ENCODE results near the gene KCNH1.

The KCNH1 gene

DNA sequence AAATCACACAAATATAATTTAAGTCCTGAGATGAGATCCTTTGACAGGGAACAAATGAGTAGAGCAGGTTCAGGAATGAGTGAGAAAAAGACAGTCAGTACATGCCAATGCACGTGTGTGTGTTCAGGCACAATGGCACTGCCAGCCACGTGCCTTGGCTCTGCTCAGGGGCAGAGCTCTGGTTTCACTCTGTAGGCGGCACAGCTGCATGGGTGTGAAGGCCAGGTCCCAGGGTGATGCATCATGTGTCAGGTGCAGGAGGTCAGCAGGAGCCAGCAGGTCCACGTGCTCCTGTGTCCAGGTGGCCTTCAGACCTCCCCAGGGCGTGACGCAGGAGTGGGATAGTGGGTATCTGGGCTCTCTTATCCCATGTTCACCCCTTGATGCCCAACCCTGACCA lies 386.1 kb downstream of the KCNH1 start:
- no peak for DNase-seq

DNA sequence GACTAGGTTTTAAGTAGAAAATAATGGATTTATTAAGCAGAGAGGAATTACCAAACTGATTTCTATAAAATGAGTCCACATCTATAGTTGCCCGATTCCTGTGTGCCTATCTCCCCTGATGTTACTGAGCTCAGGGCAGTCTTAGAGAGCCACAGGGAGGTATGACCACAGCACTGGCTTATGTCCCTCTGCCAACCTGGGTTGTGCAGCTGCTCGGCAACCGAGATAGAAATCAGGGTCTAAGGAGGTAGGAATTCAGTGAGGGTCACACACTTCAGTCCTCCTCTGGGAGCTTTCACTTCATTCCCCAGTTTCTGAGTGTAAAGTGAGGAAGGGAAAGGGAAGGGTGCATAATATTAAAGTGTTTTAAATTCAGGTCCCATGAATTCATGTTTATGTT lies 386.8 kb downstream of the KCNH1 start:
- DNase-seq: no peak

DNA sequence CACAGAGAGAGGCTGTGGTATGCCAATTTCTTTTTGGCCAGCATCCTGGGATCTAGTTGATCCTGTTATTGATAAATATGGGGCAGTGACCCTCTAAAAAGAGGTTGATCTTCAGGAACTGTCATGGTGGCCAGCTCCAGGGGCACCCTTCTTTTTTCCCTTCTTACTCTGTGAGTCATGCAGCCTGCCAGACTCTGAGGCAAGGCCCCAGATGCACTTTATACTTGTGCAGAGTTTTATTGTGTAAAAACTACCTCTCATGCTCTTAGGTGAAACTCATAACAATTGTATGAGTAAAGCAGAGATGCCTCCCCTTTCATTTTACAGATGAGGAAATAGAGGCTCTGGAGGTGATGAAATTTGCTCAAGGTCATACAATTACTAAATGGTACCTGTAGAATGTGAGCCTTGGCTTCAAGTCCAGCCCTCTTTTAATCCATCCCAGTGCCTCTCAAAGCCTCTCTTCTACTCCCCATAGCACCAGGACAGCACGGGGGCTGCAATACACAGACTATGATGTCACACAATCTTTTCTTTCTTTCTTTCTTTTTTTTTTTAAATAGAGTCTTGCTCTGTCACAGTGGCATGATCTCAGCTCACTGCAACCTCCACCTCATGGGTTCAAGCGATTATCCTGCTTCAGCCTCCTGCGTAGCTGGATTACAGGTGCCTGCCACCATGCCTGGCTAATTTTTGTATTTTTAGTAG lies 387.8 kb downstream of the KCNH1 start:
- no peak for DNase-seq

- no peak for DNase-seq
These were observed 390.9 kb downstream of the KCNH1 start for GRCh38 chr1:210743038-210743437.

- DNase-seq: no peak
These were observed 392.4 kb downstream of the KCNH1 start for GRCh38 chr1:210741564-210741963.

DNA sequence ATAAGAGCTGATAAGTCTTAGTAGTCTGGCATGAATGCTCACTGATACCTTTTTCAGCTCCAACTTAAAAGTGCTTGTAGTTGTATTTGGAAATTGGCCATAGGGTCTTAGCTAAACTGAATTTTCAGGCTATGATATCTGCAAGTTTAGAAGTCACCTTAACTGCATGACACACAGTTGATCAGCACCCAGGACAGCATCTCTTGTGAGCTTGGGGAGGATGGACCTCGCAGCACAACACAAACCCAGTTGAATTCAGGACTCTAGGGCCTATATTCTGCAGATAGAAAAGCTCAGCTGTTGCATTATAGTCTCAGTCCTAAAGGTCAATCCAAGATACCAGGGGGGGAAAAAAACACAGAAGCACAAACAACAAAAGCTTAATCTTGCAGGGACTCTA lies 394.3 kb downstream of the KCNH1 start:
- no peak for DNase-seq

DNA sequence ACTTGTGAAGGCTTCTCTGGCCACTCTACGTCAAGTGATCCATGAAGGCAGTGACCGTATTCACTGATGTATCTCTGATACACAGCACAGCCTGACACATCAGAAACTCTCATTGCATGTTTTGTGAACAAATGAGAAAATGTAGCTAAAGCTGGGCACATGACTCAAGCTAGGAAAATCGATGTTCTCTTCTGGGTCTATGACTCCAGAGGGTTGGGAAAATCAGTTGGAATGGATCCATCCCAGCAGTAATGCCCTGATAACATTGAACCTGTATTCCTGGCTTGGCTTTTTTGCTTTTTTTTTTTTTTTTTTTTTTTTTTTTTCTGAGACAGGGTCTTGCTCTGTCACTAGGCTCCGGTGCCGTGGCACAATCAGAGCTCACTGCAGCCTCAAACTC lies 395.7 kb downstream of the KCNH1 start:
- no peak for DNase-seq

GRCh38 chr1:210736713-210737112 lies 397.2 kb downstream of the KCNH1 start:
- no peak for DNase-seq

DNA sequence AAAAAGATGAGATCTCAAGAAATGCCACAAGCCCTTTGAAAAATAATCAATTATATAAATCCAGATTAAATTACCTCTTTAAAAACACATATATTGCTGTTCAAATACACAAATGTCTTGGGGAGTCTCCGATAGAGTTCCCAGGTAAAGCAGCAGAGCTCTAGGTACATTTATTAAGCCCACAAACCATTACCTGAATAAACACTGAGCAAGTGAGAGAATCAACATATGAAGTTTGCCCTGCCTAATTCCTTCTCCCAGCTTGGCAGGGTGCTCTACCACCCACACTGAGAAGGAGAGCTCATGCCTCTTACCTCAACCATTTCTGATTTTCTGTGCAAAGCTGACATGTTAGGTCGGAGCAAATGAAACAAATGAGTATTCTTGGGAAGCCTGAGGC lies 402.4 kb downstream of the KCNH1 start:
- no peak for DNase-seq

DNA sequence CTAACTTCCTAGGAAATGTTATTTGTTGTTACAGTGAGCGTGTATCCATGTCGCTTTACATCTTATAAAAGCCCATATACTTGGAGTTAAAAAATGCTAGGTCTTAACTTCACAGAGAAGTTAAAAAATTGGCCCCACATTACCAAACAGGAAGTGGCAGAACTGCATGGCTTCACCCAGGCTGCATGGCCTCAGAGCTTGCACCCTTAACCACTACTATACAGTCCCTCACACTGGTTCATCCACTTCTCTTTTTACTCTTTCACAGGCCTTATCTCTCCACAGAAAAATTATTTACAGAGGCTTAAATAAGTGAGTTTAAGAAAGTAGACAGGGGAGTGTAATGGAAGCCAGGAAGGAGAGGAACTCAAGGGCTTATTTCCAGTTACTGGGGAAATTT lies 402.8 kb downstream of the KCNH1 start:
- no peak for DNase-seq

- no peak for DNase-seq
These were observed 403.9 kb downstream of the KCNH1 start for GRCh38 chr1:210730023-210730422.

DNA sequence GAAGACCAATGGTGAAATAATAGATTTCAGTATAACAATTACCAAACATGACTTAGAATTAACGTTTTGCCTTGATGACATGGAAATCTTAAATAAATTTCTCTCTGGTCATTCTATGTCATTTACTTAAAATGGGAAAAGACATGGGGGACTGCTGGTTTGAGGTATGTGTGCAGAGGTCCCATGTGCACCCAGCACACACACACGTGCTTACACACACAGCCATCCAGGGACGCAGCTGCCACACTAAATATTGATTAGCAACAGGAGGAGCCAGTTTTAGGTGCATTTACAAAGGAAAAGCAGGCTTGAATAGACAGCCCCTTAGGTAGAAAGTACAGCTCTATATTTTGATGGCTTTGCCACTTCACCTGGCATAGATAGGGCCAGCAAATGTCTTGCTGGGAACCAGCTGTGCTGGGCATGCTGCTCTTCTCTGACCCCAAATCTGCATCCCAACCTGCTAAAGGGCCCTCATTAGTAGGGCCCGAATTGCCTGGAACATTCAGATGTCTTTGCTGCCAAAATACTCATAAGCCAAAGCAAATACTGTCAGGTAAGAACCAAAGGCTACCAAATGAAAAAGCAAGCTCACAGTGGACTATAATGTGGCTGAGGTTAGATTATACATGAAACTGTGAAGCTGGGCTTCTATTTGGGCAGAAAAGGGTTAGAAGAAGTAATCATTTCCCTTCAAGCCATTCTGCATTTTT lies 405.4 kb downstream of the KCNH1 start:
- DNase-seq: no peak

- DNase-seq: no peak
These were observed 406.2 kb downstream of the KCNH1 start for GRCh38 chr1:210727709-210728108.

DNA sequence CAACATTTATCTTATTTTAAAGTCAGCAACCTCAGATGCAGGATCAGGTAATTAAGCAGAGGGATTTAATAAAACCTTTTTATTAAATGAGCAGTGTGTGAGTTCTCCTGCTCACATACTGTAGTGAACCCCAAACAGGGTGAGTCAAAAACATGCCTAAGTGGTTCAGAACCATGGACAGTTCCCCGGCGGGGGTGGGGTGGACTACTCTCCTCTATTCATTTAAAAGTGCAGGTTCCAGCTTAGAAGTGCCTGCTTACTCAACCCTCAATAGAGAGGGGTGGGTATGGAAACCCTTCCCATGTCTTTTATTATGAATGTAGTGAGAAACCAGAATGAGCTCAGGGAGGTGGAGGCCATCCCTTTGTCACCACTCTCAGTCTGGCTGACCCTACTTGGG lies 407.3 kb downstream of the KCNH1 start:
- peak; percentile 33 for DNase-seq

DNA sequence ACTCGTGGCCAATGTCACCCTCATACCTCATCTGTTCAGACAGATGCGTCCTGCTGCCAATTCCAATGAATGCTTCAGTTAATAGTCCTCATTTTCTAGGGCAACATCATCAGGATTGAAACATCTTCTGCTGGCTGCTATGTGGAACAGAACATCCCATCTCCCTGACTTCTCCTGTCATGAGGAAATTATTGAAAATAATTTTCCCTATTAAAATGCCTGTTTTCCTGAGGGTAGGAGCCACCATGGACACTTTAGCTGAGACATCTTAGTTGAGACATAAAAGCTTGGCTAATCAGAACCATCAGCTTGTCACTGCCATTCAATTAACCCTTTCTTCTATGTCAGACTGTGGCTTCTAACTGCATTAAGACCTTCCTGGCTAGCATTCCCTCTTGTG lies 409.2 kb downstream of the KCNH1 start:
- DNase-seq: no peak

- DNase-seq: no peak
These were observed 410.3 kb downstream of the KCNH1 start for GRCh38 chr1:210723646-210724045.

DNA sequence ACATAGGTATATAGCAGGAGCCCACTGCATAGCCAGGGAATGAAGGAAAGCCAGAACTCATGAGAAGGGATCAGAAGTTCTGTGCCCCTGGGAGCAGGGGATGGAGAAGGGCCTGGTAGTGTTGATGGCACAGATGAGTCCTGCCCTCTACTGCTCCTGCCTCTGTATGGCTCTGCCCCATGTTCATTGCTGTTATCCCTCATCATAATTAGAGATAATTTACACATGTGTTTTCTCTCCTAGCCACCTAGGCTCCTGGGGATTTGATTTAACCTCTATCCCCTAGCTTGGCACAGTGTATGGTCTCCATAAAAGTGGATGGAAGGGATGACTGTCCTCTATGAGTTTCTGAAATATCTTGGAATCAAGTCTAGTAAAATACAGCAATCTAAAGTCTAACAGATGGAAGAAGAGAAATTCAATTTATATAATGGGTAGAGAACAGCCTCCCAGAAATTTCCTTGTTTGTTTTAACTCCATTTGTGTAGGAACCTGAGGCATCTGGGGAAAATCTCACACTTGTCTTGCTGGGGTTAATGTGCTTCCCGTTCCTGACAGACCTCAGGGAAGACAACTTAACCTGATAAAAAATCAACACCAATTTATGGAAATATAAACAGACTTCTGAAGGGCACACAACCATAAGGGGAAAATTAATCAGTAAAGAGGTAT lies 411.4 kb downstream of the KCNH1 start:
- no peak for DNase-seq

GRCh38 chr1:210715072-210715471 lies 418.9 kb downstream of the KCNH1 start:
- DNase-seq: peak; percentile 36

GRCh38 chr1:210711825-210712612 lies 421.9 kb downstream of the KCNH1 start:
- no peak for DNase-seq

- no peak for DNase-seq
These were observed 424.2 kb downstream of the KCNH1 start for GRCh38 chr1:210709701-210710100.

GRCh38 chr1:210707300-210708240 lies 426.4 kb downstream of the KCNH1 start:
- DNase-seq: no peak

GRCh38 chr1:210706246-210706645 lies 427.7 kb downstream of the KCNH1 start:
- DNase-seq: no peak
